ENCODE measurements around the gene CRAT.

The CRAT gene

DNA sequence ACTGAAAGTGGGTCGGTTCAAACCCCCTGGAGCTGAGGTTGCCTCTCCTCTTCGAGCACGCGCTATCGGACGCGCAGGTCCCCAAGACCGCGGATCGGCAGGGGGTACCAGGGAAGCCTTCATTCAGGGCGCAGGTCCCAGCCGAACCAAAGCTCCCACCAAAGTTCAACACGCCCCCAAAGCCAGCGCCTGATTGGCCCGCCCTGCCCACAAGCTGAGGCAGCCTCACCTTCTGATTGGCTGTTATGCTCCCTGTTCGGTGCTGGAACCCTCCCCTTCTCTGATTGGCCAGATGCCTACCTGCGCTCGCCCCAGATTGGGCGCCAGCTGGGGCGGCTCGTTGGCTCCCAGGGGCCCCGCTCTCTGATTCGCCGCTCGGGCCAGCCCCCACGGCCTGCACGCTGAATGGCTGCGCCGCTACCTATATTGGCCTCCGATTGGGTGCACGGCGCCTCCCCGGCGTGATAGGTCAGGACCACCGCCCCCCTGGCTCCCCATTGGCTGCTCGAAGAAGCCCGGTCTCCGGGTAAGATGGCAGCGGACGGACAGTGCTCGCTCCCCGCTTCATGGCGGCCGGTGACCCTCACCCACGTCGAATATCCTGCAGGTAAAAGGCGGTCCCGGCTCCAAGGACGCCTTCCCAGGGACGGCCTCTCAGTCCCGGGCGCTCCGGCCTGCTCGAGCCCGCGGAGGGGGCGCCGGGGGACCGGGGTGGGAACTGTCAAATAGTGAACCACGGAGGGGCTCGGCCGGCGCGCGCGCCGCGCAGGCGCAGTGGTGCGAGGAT lies 29.8 kb downstream of the CRAT start, which contains the start of gene DOLPP1:
DOLPP1 (plus strand) TSS at position 511 of the 787 bp plus-strand sequence; CDS start at position 532, 21 bp downstream.
- DNase-seq = peak; percentile 98

DNA sequence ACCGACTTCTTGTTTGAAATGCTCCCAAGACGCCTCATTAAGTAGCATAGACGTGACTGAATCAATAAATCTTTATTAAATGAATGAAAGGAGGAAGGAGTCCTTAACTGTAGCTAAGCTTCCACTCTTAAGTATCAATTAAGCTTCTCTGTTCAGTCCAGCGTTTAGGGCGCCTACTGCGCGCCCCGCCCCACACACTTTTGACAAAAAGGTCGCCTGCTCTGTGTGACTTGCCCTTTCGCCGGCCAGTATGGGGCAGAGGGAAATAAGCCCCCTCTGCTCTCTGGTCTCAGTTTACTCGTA lies 30.3 kb downstream of the CRAT start:
- DNase-seq = no peak

DNA sequence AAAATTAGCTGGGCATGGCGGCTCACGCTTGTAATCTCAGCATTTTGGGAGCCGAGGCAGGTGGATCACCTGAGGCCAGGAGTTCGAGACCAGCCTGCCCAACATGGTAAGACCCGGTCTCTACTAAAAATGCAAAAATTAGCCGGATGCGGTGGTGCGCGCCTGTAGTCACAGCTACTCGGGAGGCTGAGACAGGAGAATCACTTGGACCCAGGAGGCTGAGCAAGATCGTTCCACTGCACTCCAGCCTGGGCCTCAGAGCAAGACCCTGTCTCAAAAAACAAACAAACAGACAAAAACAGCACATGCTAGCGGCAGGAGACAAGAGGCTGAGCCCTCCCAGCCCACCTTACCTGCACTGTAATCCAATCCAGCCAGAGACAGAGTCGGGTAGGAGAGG lies 30.8 kb downstream of the CRAT start:
- no peak for DNase-seq

DNA sequence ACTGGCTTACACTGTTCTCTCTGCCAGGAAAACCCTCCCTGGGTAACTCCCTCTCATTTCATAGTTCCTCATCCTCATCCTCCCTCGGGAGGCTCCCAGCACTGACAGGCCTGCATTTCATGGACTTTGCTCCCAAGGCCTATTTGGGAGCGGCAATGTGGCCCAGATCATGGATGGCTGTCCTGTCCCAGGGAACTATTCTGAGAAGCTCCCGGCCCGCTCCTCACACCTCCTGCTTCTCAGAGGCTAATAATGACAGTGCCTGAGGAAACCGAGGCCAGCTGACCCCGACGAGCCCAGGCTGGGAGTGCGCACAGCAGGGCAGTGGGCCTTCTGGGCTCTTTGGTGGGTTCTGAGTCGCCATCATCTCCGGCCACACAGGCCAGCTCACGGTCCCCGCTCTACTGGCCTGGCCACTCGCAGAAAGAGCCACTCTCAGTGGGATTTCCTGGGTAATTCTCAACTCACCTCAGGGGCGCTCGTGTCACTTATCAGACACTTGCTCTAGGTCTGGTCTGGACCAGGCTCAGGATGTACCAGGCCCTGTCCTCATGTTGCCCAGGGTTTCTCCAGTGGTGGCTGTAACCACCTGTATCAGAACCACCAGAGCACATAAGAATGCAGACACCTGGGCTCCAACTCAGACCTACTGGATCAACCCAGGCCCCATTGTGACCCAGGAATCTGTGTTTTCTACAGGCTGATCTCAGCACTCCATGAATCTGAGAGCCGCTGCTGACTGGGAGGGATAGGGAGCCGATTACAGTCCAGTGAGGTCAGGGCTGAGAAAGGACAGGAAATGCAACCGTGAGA lies 31.7 kb downstream of the CRAT start:
- DNase-seq = no peak

DNA sequence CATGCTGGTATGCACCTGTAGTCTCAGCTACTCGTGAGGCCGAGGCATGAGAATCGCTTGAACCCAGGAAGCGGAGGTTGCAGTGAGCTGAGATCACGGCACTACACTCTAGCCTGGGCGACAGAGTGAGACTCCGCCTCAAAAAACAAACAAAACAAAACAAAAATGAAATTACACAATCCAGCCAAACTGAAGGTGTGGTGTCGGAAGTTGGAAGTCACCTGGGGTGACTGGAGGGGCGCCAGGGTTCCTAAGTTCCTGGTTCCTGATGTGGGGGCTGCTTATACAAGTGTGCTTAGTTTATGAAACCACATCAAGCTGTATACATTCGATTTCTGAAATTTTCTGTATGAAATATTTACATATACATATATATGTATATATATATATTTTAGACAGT lies 33.4 kb downstream of the CRAT start:
- DNase-seq = no peak

DNA sequence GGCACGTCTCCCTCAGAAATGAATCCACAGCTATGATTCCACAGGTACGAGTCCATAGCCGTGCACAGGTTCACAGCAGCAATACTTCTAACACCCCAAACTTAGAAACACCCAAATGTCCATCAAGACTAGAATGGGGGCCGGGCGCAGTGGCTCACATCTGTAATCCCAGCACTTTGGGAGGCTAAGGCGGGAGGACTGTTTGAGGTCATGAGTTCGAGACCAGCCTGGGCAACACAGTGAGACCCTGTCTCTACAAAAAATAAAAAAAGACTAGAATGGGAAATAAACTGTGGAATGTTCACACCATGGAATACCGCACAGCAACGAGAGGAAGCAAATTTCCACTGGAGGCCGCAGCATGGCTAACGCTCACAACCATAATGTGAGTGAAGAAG lies 34.0 kb downstream of the CRAT start:
- DNase-seq = no peak

DNA sequence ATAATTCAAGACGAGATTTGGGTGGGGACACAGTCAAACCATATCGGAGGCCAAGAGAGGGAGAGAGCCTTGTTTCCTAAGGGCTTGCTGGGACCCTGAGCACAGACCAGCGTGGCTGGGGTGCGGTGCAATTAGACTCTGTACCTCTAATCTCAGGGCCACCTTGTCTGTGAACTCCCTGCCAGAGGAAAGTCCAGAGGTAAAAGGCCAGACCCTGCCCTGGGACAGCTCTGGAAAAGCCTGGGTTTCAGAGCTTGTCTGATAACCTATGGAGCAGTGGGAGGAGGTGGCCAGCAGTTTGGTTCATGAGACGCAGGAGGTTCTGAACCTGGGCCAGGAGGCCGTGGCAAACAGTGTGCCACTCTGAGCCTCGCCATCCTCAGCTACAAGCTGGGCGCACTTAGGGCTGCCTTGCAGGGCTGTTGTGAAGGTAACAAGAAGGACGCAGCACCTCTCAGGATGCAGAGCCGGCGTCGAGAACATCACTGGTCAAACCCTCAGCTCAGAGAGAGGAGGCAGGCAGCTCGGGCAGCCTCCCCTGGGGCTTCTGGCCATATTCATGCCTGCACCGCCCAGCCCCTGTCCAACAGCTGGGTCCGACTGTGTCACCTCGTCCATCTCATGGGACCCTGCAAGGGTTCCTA lies 34.5 kb downstream of the CRAT start:
- no peak for DNase-seq

DNA sequence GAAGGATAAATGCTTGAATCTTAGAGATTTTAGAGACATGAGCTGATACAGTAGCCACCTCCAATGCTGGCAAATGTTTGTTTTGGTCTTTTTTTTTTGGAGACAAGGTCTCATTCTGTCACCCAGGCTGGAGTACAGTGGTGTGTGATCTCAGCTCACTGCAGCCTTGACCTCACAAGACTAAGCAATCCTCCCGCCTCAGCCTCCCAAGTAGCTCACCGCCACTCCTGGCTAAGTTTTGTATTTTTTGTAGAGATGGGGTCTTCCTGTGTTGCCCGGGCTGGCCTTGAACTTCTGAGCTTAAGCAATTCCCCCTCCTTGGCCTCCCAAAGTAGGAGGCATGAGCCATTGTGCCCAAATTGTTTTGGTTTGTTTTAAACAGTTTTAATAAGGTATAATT lies 36.5 kb downstream of the CRAT start:
- DNase-seq = no peak

DNA sequence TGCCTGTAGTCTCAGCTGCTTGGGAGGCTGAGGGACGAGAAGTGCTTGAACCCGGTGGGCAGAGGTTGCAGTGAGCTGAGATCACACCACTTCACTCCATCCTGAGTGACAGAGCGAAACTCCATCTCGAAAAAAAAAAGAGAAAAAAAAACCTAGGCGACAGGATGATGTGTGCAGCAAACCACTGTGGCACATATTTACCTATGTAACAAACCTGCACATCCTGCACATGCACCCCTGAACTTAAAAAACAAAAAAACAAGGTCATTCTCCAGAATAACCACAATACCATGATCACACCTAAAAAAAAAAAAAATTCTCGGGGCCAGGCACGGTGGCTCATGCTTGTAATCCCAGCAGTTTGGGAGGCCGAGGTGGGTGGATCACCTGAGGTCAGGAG lies 37.2 kb downstream of the CRAT start:
- no peak for DNase-seq

DNA sequence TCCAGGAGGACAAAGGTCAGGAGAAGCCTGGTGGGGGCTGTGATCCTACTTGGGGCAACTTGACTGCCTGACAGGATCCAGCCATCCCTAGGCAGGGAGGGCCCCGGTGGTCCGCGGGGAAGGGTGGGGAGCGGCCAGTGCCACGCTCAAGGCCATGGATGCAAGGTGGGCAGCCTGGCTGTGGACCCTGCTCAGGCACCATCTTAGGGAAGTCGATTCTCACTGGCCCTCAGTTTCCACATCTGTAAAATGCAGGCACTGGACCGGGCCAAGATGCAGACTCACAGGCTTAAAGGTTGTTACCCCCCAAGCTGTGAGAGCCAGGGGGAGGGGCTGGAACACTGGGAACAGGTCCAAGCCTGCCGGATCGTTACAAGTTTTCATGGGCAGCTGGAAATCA lies 38.4 kb downstream of the CRAT start:
- no peak for DNase-seq

DNA sequence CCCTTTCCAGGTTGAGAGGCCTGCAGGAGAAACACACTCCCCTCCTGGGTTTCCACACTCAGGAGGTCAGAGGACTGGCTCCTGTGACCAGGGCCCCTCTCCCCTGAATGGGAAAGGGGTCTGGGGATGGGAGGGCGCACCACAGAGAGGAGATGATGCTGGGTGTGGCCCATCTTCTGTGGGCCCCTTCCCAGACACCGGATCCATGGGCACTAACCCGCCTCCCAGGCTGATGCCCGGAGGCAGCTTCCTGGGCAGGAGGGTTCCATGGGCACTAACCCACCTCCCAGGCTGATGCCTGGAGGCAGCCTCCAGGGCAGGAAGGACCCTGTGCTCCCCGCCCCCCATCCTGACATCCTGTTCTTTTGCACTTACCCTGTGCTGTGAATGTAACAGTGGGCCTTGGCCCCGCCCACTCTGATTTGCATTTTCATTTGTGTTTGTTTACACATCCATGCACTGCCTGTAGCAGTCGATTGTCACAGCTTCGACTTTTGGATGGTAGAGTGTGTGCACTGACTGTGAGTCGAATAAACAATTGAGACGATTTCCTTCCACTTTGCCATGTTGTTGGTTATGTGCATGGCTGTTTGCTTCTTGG lies 39.0 kb downstream of the CRAT start:
- peak; percentile 53 for DNase-seq

DNA sequence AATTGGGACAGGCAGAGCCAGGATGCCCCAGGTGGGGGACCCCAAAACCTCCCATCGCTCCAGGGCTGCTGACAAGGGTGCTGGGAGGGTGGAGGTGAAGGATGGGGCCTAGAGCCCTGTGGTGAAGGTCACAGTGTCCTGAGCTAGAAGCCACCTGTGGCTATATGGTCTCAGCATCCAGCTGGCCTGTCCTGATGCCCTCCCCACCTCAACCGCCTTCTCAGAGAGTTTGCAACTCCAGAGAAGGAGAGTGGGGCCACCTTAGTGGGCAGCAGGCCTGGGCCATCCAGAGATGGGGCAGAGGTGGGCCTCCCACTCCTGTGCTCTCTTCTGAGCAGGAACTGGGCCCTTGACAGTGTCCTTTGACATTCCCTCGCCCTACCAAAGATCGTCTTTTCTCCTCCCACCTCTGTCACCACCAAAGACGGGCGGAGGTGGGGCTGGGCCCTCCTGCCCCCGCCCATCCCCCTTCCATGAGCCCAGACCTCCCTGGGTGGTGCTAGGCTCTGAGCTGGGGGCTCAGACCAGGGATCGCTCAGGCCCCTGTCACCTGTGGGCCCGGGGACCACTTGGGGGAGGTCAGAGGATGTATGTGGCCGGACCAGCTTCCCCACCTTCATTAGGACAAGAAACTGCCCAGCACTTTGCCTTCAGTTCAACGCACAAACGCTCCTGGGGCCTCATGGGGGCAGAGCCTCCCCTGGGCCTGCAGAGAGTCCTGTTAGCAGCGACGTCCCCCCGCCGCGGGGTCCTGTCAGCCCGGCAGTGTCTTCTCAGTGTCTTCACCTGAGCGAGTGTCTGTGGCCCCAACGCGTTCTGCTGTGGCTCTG lies 39.7 kb downstream of the CRAT start:
- no peak for DNase-seq

DNA sequence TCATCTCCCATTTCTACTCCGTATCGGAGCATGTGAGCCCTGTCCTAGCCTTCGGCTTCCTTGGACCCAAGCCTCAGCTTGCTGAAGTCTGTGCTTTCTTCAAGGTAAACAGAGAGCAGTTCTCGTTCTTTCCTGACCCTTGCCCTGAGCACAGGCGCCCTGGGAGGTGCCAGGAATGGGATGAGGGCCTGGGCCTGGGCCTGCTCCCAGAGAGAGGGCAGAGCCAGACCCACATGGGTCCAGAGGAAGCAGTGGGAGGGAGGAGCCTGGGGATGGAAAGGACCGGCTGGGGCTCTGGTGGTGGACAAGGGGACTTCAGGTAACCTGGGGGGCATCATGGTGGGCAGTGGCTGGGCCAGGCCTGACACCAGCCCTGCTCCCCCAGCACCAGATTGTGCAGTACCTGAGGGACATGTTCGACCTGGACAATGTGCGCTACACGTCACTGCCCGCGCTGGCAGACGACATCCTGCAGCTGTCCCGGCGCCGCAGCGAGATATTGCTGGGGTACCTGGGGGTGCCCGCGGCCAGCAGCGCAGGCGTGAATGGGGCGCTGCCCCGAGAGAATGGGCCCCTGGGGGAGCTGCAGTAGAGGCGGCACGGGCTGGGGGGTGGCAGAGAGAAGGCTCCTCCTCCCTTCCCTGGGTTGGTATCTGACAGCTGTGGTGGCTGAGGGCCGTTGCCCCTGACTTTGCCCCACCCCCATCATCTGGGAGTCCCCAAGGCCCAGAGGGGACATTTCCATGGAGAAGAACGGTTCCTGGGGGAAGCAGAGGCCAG lies 40.5 kb downstream of the CRAT start:
- no peak for DNase-seq

DNA sequence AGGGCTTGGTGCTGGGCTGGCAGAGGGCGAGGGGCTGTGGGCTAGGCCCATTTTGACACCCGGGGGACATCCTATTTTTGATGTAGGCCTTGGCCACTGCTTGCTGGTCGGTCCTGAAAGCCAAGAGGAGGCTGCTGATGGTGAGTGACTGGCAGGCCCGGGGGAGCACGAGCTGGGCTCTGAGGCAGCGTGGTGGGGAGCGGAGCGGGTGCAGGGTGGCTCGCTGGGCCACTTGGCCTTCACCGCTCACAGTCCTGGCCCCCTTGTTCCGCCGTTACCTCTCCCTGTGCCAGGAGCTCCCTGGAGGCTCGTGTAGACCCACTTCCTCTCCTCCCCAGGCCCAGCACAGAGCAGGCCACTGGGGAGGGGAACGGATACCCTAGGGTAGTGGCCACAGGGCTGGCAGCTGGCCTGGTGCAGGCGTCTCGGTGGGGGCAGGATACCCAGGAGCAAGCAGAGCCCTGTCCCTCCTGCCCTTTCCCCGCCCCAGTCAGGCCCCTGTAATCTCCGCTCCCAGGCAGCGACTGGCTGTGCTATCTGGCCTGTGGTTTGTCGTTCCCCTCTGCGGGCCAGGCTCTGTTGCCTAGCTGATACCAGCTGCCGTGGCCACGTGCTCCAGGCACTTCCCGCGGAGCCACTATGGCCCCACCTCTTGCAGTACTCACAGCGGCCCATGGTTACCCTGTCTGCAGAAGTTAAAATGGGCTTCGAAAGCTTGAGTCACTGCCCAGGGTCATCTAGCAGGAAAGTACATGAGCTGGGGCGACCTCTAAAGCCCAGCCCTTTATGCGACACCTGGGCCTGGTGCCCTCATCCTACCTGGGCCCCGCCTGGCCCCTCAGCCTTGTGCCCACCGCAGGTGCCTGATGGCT lies 41.4 kb downstream of the CRAT start:
- DNase-seq = peak; percentile 72

DNA sequence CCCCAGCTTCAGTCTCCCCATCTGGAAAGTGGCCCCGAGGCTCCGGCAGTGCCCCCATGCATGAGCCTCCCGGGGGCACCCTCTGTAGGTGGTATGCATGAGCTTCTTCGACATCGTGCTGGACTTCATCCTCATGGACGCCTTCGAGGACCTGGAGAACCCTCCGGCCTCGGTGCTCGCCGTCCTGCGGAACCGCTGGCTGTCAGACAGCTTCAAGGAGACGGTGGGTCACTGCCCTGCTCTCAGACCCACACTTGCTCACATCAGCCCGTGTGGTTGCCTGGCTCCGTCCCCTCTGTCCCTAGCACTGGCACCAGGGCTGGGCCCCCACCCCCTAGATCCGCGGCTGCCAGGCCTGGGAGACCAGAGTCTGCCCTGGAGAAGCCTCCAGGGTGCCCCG lies 42.5 kb downstream of the CRAT start:
- DNase-seq = no peak

DNA sequence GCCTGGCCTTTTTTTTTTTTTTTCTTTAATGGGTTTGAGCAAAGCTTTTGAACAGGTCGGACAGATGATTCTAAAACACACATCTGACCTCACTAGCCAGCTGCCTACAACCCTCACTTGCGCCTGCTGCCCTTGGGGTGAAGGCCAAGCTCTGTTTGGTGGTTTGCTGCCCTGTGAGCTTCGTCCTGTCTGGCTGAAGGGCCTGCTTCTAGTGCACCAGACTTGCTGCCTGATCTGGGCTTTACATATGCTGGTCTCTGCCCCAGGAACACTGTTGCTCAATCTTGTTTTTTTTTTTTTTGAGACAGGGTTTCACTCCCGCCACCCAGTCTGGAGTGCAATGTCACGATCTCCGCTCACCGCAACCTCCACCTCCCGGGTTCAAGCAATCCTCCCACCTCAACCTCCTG lies 46.1 kb downstream of the CRAT start:
- no peak for DNase-seq

DNA sequence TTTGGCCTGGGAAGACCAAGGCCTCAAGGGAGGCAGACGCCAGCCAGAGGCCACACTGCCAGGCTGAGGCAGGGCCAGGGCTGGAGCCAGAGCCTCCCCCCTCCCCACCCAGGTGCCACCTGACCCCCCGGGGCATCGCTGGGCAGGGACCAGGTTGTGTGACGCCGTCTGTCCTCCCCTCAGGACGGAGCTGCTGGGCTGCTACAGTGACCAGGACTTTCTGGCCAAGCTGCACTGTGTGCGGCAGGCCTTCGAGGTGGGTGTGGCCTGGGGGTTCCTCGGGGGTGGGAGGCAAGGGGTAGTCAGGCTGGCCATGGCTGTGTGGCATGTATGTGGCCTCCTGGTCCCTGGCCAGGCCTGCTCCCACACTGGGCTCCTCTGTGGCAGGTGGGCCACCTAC lies 47.5 kb downstream of the CRAT start:
- DNase-seq = no peak

DNA sequence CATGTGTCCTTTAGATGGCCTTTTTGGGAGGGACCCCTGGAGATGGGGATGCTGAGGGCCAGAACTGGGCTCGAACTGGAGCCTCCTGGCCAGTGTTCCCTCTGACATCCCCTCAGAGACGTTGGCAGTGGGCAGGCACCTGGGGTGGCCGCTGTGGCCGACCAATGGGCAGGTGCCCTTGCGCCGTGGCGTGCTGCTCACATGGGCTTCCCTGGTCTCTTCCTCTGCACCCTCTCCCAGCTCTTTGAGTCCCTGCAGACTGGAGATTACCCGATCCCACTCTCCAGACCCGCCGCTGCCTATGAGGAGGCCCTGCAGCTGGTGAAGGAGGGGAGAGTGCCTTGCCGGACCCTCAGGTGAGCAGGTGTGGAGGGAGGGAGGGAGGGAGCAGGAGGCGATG lies 49.6 kb downstream of the CRAT start:
- DNase-seq = no peak

DNA sequence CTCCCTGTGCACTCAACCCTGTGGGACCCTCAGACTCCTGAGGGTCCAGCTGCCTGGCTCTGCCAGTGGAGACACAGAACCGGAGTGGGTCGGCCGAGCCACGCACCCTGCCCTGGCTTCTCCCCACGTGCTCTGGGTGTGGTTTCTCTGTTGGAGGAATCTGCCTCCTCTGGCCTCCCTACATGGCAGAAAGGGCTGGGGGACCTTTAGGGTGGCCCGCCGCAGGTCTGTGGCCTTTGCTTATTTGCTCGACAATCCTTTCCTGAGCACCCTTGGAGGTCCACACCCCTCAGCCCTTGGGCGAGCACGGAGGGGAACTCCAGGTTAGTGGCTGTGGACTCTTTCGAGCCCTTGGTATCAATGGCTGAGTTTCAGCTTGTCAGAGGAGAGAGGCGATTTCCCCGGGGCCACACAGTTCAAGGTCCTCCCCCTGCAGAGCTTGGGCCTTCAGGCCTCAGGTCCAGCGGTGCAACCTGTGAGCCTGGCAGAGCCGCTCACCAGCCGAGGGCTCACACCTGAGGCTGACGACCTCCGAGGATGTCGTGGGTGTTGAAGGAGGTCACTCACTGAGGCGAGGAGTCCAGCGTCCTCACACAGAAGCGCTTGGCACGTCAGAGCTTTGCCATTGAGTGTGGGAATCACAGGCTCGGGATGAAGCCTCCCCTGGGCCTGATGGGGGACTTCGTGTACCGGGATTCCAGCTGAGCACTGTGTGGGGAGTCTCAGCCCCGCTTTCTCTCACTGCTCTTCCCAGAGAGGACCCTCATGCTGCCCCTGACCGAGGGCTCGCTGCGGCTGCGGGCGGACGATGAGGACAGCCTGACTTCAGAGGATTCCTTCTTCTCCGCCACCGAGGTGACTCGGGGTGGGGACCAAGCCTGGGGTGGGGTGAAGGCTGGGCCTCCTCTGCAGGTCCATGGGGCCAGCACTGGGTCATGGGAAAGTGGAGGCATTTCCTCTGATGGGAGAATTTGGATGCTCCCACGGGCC lies 50.5 kb downstream of the CRAT start:
- DNase-seq = no peak

All from CD4-positive, alpha-beta T cell treated with Interleukin-17A for 4 hours (primary cell).